HUES48 (cell line): ENCODE data around the gene PMP22.
"Not testable (repeated sequence)": the region's sequence is repeated elsewhere in the genome, so short reads cannot be mapped to it uniquely, and the experiment has no call there.

Experiments
- H3K27ac ChIP-seq: one replicate; pipeline ENCODE4 v1.7.0; 2013; ENCODE audit warnings: low read depth, low read length, inconsistent platforms
- H3K27me3 ChIP-seq: 2 replicates; pipeline ENCODE4 v1.6.1; 2013; ENCODE audit warnings: mild to moderate bottlenecking, low read length; ENCODE audit not compliant: control insufficient read depth, insufficient read depth
- H3K36me3 ChIP-seq: 2 replicates; pipeline ENCODE4 v1.6.1; 2013; ENCODE audit warnings: low read length; ENCODE audit not compliant: control insufficient read depth, insufficient read depth
- H3K4me1 ChIP-seq: 2 replicates; pipeline ENCODE4 v1.6.1; 2013; ENCODE audit warnings: mild to moderate bottlenecking, low read length; ENCODE audit not compliant: control insufficient read depth, insufficient read depth
- H3K4me3 ChIP-seq: 2 replicates; pipeline ENCODE4 v1.5.1; 2013; ENCODE audit warnings: mild to moderate bottlenecking, low read depth, low read length
- H3K9ac ChIP-seq: 2 replicates; pipeline ENCODE4 v1.6.1; 2013; ENCODE audit warnings: mild to moderate bottlenecking, low read depth, low read length, moderate library complexity
- H3K9me3 ChIP-seq: 2 replicates; pipeline ENCODE4 v1.6.1; 2013; ENCODE audit warnings: low read length; ENCODE audit not compliant: control insufficient read depth, insufficient read depth

Gene PMP22

DNA sequence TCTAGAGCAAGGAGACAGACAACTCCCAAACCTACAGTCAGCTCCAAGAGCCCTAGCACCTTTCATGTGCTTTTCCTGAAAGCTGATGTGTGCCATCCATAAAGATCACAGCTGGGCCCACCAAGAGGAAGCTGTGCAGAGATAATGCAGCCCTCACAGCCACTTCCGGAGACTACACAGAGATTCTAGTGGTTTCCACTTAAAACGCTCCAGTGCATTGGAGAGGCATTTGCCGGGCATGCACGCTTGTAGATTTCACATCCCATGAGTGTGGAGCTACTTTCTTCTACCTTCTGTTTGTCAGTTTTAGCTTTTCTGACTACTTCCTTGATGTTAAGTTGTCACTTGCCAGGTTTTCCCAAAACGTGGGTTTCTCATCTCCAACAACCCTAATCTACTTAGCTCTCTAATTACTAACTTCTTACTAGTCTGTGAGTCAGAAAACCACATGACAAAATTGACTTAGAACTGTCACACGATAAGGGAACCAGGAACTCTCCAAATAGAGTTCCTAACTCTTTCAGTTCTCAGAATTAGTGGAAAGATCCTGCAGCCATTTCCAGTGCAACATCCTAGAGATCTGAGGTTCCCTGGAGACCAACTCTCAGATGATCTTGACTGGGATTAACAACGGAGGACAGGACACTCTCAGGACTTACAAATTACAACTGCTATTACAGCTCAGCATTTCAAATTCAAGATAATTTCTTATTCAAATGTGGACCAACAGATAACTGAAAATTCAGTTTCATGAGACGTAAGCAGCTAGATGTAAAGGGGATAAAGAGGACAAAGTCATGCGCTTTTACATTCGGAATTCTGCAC, 28.6 kb downstream of the PMP22 start:
- H3K9me3 ChIP-seq, result no peaks in the 10 kb centered on the region
- H3K4me1 ChIP-seq, result no peaks in the 10 kb centered on the region
- no peaks in the 10 kb centered on the region for H3K36me3 ChIP-seq
- no peak overlapping the region for H3K9ac ChIP-seq
- no peaks in the 10 kb centered on the region for H3K27me3 ChIP-seq
- no peak overlapping the region for H3K4me3 ChIP-seq
- H3K27ac ChIP-seq, result no peak overlapping the region

DNA sequence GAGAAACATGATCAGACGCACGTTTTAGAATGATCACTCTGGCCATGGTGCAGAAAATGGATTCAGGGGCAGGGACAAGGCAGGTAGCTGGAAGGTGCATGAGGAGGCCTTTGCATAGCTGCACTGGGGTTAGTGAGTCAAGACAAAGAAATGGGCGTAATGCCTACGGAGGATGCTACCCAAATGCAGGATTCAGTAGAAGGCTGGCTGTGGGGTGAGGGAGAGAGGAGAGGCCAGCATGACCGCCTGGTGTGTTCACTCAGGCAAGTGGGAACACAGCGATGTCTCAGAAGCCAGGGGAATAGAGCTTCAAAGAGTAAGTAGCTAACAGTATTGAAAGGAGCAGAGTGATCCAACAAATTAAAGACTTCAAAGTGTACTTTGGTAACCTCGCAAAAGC, 31.2 kb downstream of the PMP22 start:
- Histone ChIP-seq H3K4me3 (no peak overlapping the region), H3K27ac (no peak overlapping the region), H3K27me3 (no peaks in the 10 kb centered on the region), H3K9ac (no peak overlapping the region), H3K4me1 (no peaks in the 10 kb centered on the region), H3K36me3 (no peaks in the 10 kb centered on the region), H3K9me3 (no peaks in the 10 kb centered on the region)

DNA sequence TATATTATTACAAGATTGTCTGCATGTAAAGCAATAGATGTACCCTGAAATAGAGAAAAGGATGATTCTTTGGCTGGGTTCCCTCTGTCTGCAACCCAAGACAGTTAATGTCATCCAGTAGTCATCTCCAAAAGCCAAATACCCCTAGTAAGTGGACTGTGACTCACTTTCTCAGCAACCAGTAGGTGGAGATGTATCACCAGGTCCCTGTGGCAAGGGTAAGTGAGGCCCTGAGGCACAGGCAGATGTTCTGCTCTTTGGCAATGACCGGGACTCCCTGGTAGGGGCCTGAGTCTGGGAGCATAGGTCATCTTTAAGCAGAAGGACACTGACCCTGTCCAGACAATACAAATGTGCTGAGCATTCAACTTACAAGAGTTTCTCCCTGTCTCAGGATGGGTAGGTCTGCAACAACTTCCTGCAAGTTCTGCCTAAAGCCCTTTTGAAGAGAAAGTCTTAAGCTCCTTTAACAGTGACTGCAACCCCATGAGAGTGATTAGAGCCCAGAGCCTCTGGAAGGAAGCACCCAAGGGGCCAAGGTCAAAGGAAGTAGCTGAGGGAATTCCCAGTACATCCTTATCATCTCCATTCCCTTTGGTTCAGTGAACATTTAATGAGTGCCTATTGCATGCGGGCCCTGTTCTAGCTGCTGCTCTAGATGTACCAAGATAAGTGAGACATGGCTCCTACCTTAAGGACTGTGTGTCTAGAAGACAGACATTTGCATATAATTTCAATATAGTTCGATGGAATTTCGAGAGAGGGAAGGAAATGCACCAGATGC, 31.9 kb downstream of the PMP22 start:
- no peak overlapping the region for H3K4me3 ChIP-seq
- no peaks in the 10 kb centered on the region for H3K4me1 ChIP-seq
- no peaks in the 10 kb centered on the region for H3K27me3 ChIP-seq
- H3K27ac ChIP-seq, result no peak overlapping the region
- H3K9ac ChIP-seq, result no peak overlapping the region
- H3K36me3 ChIP-seq, result no peaks in the 10 kb centered on the region
- H3K9me3 ChIP-seq, result no peaks in the 10 kb centered on the region

DNA sequence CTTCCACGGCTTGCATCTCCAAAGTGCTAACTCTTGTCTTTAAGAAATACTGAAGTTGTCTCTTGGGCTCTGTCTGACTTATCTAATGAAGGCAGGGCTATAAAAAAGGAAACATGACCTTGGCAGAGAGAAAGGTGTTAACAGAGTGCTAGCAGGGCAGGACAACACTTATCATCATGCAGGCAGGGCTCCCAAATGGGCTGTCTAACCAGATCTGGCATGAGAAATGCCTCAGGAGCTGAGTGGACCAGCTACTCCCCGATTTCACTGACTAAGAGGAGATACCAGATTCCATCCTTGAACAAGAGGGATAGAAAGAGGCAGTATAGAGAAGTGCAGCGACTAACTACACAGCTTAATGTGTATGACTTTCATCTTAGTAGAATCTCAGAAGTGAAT, 32.6 kb downstream of the PMP22 start:
- Histone ChIP-seq H3K36me3 (no peaks in the 10 kb centered on the region), H3K9ac (no peak overlapping the region), H3K9me3 (no peaks in the 10 kb centered on the region), H3K4me3 (no peak overlapping the region), H3K4me1 (no peaks in the 10 kb centered on the region), H3K27me3 (no peaks in the 10 kb centered on the region), H3K27ac (no peak overlapping the region)

DNA sequence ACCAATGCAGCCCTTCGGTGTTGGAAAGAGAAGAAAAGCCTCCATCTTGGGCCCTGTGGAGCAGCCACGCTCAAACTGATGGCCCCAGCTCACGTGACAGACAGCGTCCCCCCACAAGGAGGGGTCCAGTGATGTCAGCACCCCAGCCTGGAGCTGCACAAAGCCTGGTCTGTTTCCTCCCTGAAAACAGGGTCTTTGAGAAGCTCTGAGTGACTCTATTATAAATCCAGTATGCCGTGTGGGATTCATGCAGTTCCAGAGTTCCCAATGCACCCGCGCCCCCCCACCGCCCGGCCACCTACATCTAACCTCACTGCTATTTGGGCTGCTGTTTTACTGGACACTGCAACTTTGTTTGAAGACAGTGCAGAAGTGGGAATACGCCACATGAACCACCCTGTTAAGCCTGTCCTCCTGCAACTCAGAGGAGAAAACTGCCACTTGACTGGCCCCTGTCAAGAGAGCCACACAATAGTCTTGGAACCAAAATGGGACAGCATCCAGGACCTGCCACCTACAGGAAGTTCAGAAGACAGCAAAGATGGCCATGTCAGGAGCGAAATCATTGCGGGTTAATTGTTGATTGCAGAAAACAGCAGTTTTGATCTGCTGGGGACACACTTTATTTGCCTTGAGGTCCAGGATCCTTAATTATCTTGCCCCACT, 33.1 kb downstream of the PMP22 start:
- no peaks in the 10 kb centered on the region for H3K9me3 ChIP-seq
- H3K27ac ChIP-seq, result no peak overlapping the region
- H3K9ac ChIP-seq, result no peak overlapping the region
- no peaks in the 10 kb centered on the region for H3K27me3 ChIP-seq
- H3K4me1 ChIP-seq, result no peaks in the 10 kb centered on the region
- H3K4me3 ChIP-seq, result no peak overlapping the region
- H3K36me3 ChIP-seq, result no peaks in the 10 kb centered on the region

DNA sequence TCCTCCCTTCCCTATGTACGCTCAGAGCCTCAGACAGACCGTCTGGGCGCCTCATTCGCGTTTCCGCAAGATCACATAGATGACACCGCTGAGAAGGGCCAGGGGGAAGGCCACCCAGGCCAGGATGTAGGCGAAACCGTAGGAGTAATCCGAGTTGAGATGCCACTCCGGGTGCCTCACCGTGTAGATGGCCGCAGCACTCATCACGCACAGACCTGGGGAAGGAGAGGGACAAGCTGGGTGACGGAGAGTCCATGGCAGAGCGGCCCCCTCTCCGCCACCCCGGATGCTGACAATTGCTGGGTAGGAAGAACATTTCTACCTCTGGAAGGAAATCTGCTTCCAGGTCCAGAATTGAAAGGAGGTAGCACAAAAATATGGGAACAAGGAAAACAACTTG, 34.3 kb downstream of the PMP22 start:
- H3K9me3 ChIP-seq, result no peaks in the 10 kb centered on the region
- H3K27ac ChIP-seq, result no peak overlapping the region
- H3K9ac ChIP-seq, result no peak overlapping the region
- H3K4me3 ChIP-seq, result no peak overlapping the region
- H3K4me1 ChIP-seq, result no peaks in the 10 kb centered on the region
- no peaks in the 10 kb centered on the region for H3K36me3 ChIP-seq
- H3K27me3 ChIP-seq, result no peaks in the 10 kb centered on the region

DNA sequence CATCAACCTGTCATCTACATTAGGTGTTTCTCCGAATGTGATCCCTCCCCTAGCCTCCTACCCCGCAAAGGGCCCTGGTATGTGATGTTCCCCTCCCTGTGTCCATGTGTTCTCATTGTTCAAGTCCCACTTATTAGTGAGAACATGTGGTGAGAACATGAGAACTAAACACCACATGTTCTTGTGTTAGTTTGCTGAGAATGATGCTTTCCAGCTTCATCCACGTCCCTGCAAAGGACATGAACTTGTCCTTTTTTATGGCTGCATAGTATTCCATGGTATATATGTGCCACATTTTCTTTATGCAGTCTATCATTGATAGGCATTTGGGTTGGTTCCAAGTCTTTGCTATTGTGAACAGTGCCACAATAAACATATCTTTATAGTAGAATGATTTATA, 43.3 kb downstream of the PMP22 start:
- not testable (repeated sequence) for H3K27me3 ChIP-seq, H3K36me3 ChIP-seq, H3K27ac ChIP-seq, H3K4me3 ChIP-seq, H3K9me3 ChIP-seq, H3K4me1 ChIP-seq, H3K9ac ChIP-seq

DNA sequence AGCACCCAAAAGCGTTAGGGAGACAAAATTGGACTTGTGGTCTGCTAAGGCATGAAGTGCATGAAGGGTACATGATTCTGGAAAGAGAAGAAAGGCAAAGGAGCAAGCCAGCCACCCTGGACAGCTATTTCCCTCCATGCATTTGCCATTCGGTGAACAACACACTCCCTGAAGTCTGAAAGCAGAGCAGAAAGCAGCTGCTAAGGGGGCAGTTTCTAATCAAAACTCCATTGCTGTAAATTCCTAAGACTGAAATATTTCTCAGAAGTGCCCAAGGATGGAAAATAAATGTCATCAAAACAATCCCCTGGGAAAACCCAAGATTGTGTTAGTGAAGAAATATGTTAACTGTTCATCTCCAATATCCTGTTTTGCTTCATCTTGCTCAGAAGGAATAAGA, 44.3 kb downstream of the PMP22 start:
- Histone ChIP-seq H3K4me3 (no peak overlapping the region), H3K9me3 (no peaks in the 10 kb centered on the region), H3K4me1 (no peaks in the 10 kb centered on the region), H3K27ac (no peak overlapping the region), H3K27me3 (no peaks in the 10 kb centered on the region), H3K9ac (no peak overlapping the region), H3K36me3 (no peaks in the 10 kb centered on the region)

DNA sequence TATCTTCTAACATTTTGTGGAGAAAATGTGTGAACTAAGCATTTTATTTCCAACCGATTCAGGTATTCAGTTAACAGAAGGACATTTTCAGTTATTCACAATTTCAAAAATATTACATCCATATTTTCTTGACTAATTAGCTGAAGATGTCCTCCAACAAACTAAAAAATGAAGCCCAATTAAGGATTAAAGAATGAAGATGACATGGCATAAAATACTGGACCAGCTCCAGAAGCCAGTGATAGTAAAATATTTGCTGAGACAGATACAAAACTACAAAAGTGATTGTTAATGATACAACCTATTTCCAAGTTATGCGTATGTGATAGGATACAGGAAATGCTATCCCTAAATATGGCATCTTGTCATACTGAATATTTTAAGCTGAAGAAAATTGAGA, 48.6 kb downstream of the PMP22 start:
- Histone ChIP-seq H3K9me3 (no peaks in the 10 kb centered on the region), H3K27me3 (no peaks in the 10 kb centered on the region), H3K27ac (no peak overlapping the region), H3K4me3 (no peak overlapping the region), H3K4me1 (no peaks in the 10 kb centered on the region), H3K36me3 (no peaks in the 10 kb centered on the region), H3K9ac (no peak overlapping the region)

DNA sequence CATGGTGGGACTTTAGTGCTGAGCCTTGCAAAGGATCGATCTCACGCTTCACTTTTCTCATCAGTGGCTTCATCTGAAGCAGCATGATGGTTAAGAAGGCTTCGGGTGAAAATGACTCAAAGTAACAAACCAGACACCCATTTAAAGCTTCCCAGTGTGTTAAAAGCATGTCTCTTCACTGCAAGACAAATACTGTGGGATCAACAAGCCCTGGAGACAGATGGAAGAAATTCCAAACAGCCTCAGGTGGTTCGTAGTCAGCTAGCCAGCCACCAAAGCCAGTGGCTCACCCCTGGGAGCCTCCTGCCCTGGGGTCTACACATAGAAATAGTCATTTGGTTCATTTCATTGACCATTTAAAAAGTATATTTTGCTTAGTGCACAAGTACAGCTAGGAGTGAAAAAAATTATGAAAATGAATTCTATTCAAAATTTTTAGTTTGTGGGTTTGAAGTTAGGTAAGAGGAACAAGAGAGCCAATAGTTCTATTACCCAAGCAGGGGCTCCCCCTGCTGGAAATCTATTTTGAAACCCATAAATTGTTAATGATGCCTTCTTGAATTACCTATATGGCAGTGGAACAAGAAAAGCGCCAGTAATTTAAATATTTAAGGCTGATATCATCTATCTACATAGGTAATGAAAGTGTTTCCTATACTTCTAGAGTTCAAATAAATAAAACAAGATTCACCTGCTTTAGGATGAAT, 51.6 kb downstream of the PMP22 start:
- H3K9ac ChIP-seq, result no peak overlapping the region
- H3K9me3 ChIP-seq, result no peaks in the 10 kb centered on the region
- no peaks in the 10 kb centered on the region for H3K36me3 ChIP-seq
- H3K4me1 ChIP-seq, result no peaks in the 10 kb centered on the region
- no peak overlapping the region for H3K27ac ChIP-seq
- no peaks in the 10 kb centered on the region for H3K27me3 ChIP-seq
- no peak overlapping the region for H3K4me3 ChIP-seq
